Smooth muscle cell (in vitro differentiated cells): Measurements from ENCODE around the gene GPATCH2. TPM values are rescaled to one million over a fixed set of nuclear protein-coding genes. Genes with fewer than 3 reads are reported as not detected.

ENCODE experiments used
- DNase-seq: peaks from one replicate; lab custom pipeline; 2025; ENCODE audit not compliant: unreplicated experiment; lab: John Stamatoyannopoulos, UW
- H2AFZ ChIP-seq: fragments of 200-600 bp; sonication (generic); 2 replicates; pipeline ENCODE4 v1.6.0; 2016; ENCODE audit warnings: antibody characterized with exemption, low read depth, mild to moderate bottlenecking
- H3F3A ChIP-seq: fragments of 200-600 bp; sonication (generic); 2 replicates; pipeline ENCODE4 v1.6.0; 2017; ENCODE audit warnings: antibody characterized with exemption, low read depth
- H3K27ac ChIP-seq: fragments of 200-600 bp; sonication (generic); 2 replicates; pipeline ENCODE4 v1.5.1; 2016; ENCODE audit warnings: low read depth, mild to moderate bottlenecking
- H3K27me3 ChIP-seq: fragments of 200-600 bp; sonication (generic); 2 replicates; pipeline ENCODE4 v1.6.1; 2016; ENCODE audit warnings: low read depth, mild to moderate bottlenecking
- H3K36me3 ChIP-seq: fragments of 200-600 bp; sonication (generic); 2 replicates; pipeline ENCODE4 v1.5.1; 2016; ENCODE audit warnings: low read depth
- H3K4me1 ChIP-seq: fragments of 200-600 bp; sonication (generic); 2 replicates; pipeline ENCODE4 v1.5.1; 2016; ENCODE audit warnings: low read depth
- H3K4me2 ChIP-seq: fragments of 200-600 bp; sonication (generic); 2 replicates; pipeline ENCODE4 v1.6.0; 2016; ENCODE audit warnings: mild to moderate bottlenecking
- H3K4me3 ChIP-seq: fragments of 200-600 bp; sonication (generic); 2 replicates; pipeline ENCODE4 v1.5.1; 2016; ENCODE audit warnings: mild to moderate bottlenecking
- H3K79me2 ChIP-seq: fragments of 200-600 bp; sonication (generic); 2 replicates; pipeline ENCODE4 v1.6.0; 2016; ENCODE audit warnings: low read depth, mild to moderate bottlenecking
- H3K9ac ChIP-seq: fragments of 200-600 bp; sonication (generic); 2 replicates; pipeline ENCODE4 v1.6.0; 2016; ENCODE audit warnings: low read depth
- H3K9me3 ChIP-seq: fragments of 200-600 bp; sonication (generic); replicated peaks from 2 replicates; pipeline ENCODE4 v1.5.1; 2016; ENCODE audit warnings: low read depth
- H4K20me1 ChIP-seq: fragments of 200-600 bp; sonication (generic); 2 replicates; pipeline ENCODE4 v1.6.0; 2016; ENCODE audit warnings: low read depth
- CTCF ChIP-seq: fragments of 200-600 bp; sonication (generic); IDR thresholded peaks from 2 replicates; pipeline ENCODE4 v1.5.1; 2017; ENCODE audit warnings: borderline replicate concordance, mild to moderate bottlenecking, antibody characterized with exemption; ENCODE audit not compliant: insufficient read depth, poor library complexity, severe bottlenecking
- WGBS: methylation state at CpG from one replicate; pipeline ENCODE4 v1.1.7; 2016; ENCODE audit warnings: low lambda C conversion rate; 5-methylcytosine and 5-hydroxymethylcytosine counted together
- polyA plus RNA-seq: library from polyadenylated mRNA; unstranded; fragments of >200 nt; fragmentation: Nextera tagmentation; extraction: Ambion mirVana; gene quantifications from 2 replicates; pipeline ENCODE4 v1.2.1, GENCODE V29; 2016
- total RNA-seq: library from RNA; depleted of rRNA; stranded (reverse); fragments of >200 nt; gene quantifications from 2 replicates; pipeline ENCODE4 v1.2.3, GENCODE V29; 2014

The GPATCH2 gene
- total and polyA plus RNA-seq, 2 experiments from 2014 or later = 5.6 to 16.4 TPM

GRCh38 chr1:217614200-217614712 is 16.6 kb downstream of the GPATCH2 start:
- H2AFZ ChIP-seq = no peak overlapping the region
- H4K20me1 ChIP-seq = peaks cover 51% of the 10 kb centered on the region
- 89% methylated on average over 3 of the region's 3 CpGs for WGBS
- H3K79me2 ChIP-seq = peaks cover 12% of the 10 kb centered on the region
- no peak overlapping the region for H3K4me2 ChIP-seq
- H3K36me3 ChIP-seq = no peaks in the 10 kb centered on the region
- no peak overlapping the region for H3K9ac ChIP-seq
- no peak for TF ChIP-seq CTCF
- H3F3A ChIP-seq = no peaks in the 10 kb centered on the region
- H3K4me1 ChIP-seq = no peaks in the 10 kb centered on the region
- no peaks in the 10 kb centered on the region for H3K9me3 ChIP-seq
- H3K27me3 ChIP-seq = no peaks in the 10 kb centered on the region
- no peak overlapping the region for H3K27ac ChIP-seq
- no peak for DNase-seq
- no peak overlapping the region for H3K4me3 ChIP-seq

GRCh38 chr1:217605390-217605789 is 25.5 kb downstream of the GPATCH2 start:
- peaks cover 5% of the 10 kb centered on the region for H4K20me1 ChIP-seq
- no peak overlapping the region for H3K27ac ChIP-seq
- H3K9me3 ChIP-seq = no peaks in the 10 kb centered on the region
- peaks cover 12% of the 10 kb centered on the region for H3K36me3 ChIP-seq
- no peaks in the 10 kb centered on the region for H3K27me3 ChIP-seq
- no peak overlapping the region for H2AFZ ChIP-seq
- H3K79me2 ChIP-seq = no peaks in the 10 kb centered on the region
- no peak overlapping the region for H3K9ac ChIP-seq
- H3K4me1 ChIP-seq = no peaks in the 10 kb centered on the region
- WGBS = 96% methylated on average over 1 of the region's 1 CpG
- TF ChIP-seq CTCF = no peak
- no peak overlapping the region for H3K4me3 ChIP-seq
- no peak overlapping the region for H3K4me2 ChIP-seq
- H3F3A ChIP-seq = no peaks in the 10 kb centered on the region
- DNase-seq = no peak

GRCh38 chr1:217602380-217602779 is 28.5 kb downstream of the GPATCH2 start:
- H3K79me2 ChIP-seq = no peaks in the 10 kb centered on the region
- DNase-seq = no peak
- H3K27me3 ChIP-seq = no peaks in the 10 kb centered on the region
- H3K4me2 ChIP-seq = no peak overlapping the region
- H3K4me1 ChIP-seq = no peaks in the 10 kb centered on the region
- H2AFZ ChIP-seq = no peak overlapping the region
- H3K27ac ChIP-seq = no peak overlapping the region
- TF ChIP-seq CTCF = no peak
- H3K4me3 ChIP-seq = no peak overlapping the region
- no peaks in the 10 kb centered on the region for H3K9me3 ChIP-seq
- peaks cover 5% of the 10 kb centered on the region for H4K20me1 ChIP-seq
- no peaks in the 10 kb centered on the region for H3F3A ChIP-seq
- H3K9ac ChIP-seq = no peak overlapping the region
- peaks cover 8% of the 10 kb centered on the region for H3K36me3 ChIP-seq

GRCh38 chr1:217599154-217599553 is 31.7 kb downstream of the GPATCH2 start:
- peaks cover 9% of the 10 kb centered on the region for H4K20me1 ChIP-seq
- no peaks in the 10 kb centered on the region for H3K9me3 ChIP-seq
- 79% methylated on average over 2 of the region's 2 CpGs for WGBS

More at GRCh38 chr1:217599154-217599553, 31.7 kb downstream of the GPATCH2 start:
- Histone ChIP-seq H3F3A (no peaks in the 10 kb centered on the region), H3K27me3 (no peaks in the 10 kb centered on the region), H3K79me2 (no peaks in the 10 kb centered on the region), H3K4me1 (no peaks in the 10 kb centered on the region), H3K36me3 (peaks cover 4% of the 10 kb centered on the region), H2AFZ (no peak overlapping the region), H3K4me3 (no peak overlapping the region), H3K27ac (no peak overlapping the region), H3K9ac (no peak overlapping the region), H3K4me2 (no peak overlapping the region)
- no peak for TF ChIP-seq CTCF
- no peak for DNase-seq
